GM12878 (cell line): ENCODE measurements around the gene MRPS27. TPM values are rescaled to one million over a fixed set of nuclear protein-coding genes. Genes with fewer than 3 reads are reported as not detected.

Source experiments
- ATAC-seq: fragments of 200-7000 bp; cut with Tn5 transposase; 3 replicates; pipeline ENCODE4 v1.9.1; 2020; ENCODE audit warnings: mild to moderate bottlenecking, moderate library complexity
- BruUV-seq: library from RNA; stranded (reverse); fragments of 400-500 nt; replicated peaks from 2 replicates; lab custom pipeline; 2021; lab: Mats Ljungman, UMichigan
- CTCF ChIA-PET: fragments of 300-600 bp; sonication (Branson Sonifier 250); formaldehyde crosslinking; extraction: SDS; loops from one replicate; lab custom pipeline; 2021; ENCODE audit warnings: inconsistent platforms; lab: Yijun Ruan, JAX
- POLR2A ChIA-PET: fragments of 350-600 bp; formaldehyde crosslinking; extraction: SDS; loops from one replicate; lab custom pipeline; 2021; ENCODE audit warnings: inconsistent platforms; lab: Charles Lee
- RAD21 ChIA-PET: fragments of 300-600 bp; sonication (Branson Sonifier 250); formaldehyde crosslinking; loops from one replicate; lab custom pipeline; 2023; ENCODE audit warnings: antibody characterized with exemption; ENCODE audit not compliant: unreplicated experiment; lab: Charles Lee
- SMC1A ChIA-PET: fragments of 300-600 bp; sonication (Branson Sonifier 250); formaldehyde crosslinking; loops from one replicate; lab custom pipeline; 2023; ENCODE audit not compliant: unreplicated experiment, uncharacterized antibody; lab: Charles Lee
- DNase-seq: peaks from one replicate; pipeline ENCODE4 v3.0.0-alpha.2; 2011; ENCODE audit warnings: low read depth, low spot score
- FAIRE-seq: peaks from 3 replicates; lab custom pipeline; 2011; peaks lifted over from hg19 to GRCh38; lab: Jason Lieb, UNC
- H2AFZ ChIP-seq: 2 replicates; pipeline ENCODE4 v1.6.0; 2011; ENCODE audit warnings: low read depth, low read length, control low read depth; ENCODE audit not compliant: control insufficient read depth
- H3K27ac ChIP-seq: 2 replicates; pipeline ENCODE4 v1.5.1; 2011; ENCODE audit warnings: control low read depth; ENCODE audit not compliant: control insufficient read depth, insufficient read depth
- H3K27me3 ChIP-seq, 2 experiments: replicated peaks in 1 of 2; 2 replicates each; pipeline versions ENCODE4 v1.6.0 to v1.6.1; 2011; ENCODE audit warnings: low read length in 1 of 2; ENCODE audit not compliant: control insufficient read depth in 2 of 2, insufficient read depth in 2 of 2
- H3K36me3 ChIP-seq, 2 experiments: 2 replicates each; pipeline ENCODE4 v1.5.1; 2011; ENCODE audit warnings: low read length in 1 of 2; ENCODE audit not compliant: control insufficient read depth in 2 of 2, insufficient read depth in 2 of 2
- H3K4me1 ChIP-seq: 2 replicates; pipeline ENCODE4 v1.6.1; 2011; ENCODE audit warnings: mild to moderate bottlenecking, low read length, moderate library complexity, mixed read lengths; ENCODE audit not compliant: control insufficient read depth, insufficient read depth
- H3K4me2 ChIP-seq: 2 replicates; pipeline ENCODE4 v1.6.0; 2011; ENCODE audit warnings: control low read depth; ENCODE audit not compliant: control insufficient read depth, insufficient read depth
- H3K4me3 ChIP-seq: fragments of 200-600 bp; sonication (generic); 2 replicates; pipeline ENCODE4 v1.5.1; 2016
- H3K79me2 ChIP-seq: 2 replicates; pipeline ENCODE4 v1.6.0; 2011; ENCODE audit warnings: low read length; ENCODE audit not compliant: control insufficient read depth, insufficient read depth
- H3K9ac ChIP-seq: 2 replicates; pipeline ENCODE4 v1.8.0; 2011; ENCODE audit warnings: low read length, control low read depth, mixed read lengths; ENCODE audit not compliant: control insufficient read depth, insufficient read depth
- H3K9me3 ChIP-seq: replicated peaks from 3 replicates; pipeline ENCODE4 v1.5.1; 2011; ENCODE audit warnings: mild to moderate bottlenecking, low read length; ENCODE audit not compliant: control insufficient read depth, insufficient read depth
- H4K20me1 ChIP-seq: 2 replicates; pipeline ENCODE4 v1.6.0; 2011; ENCODE audit not compliant: control insufficient read depth, insufficient read depth
- BHLHE40 ChIP-seq, 2 experiments: fragments of 450-650 bp in 1 of 2; IDR thresholded peaks; 2 replicates each; pipeline ENCODE4 v1.6.1; 2011 to 2017; ENCODE audit warnings: low read depth in 2 of 2, borderline replicate concordance in 1 of 2, improper control_type of control experiment in 1 of 2, low read length in 1 of 2, mild to moderate bottlenecking in 1 of 2
- CEBPZ ChIP-seq: fragments of 150-350 bp; IDR thresholded peaks from 2 replicates; pipeline ENCODE4 v1.6.1; 2016; ENCODE audit warnings: low read depth, low read length
- CUX1 ChIP-seq: IDR thresholded peaks from 2 replicates; pipeline ENCODE4 v1.6.1; 2012; ENCODE audit warnings: improper control_type of control experiment, low read depth, low read length; ENCODE audit not compliant: insufficient replicate concordance
- NR2F1 ChIP-seq: fragments of 450-650 bp; conservative IDR thresholded peaks from 2 replicates; pipeline ENCODE4 v1.6.1; 2017; ENCODE audit warnings: mild to moderate bottlenecking
- TBL1XR1 ChIP-seq: IDR thresholded peaks from 2 replicates; pipeline ENCODE4 v1.6.1; 2012; ENCODE audit warnings: low read depth, low read length, improper control_type of control experiment
- WRNIP1 ChIP-seq: IDR thresholded peaks from 2 replicates; pipeline ENCODE4 v1.6.1; 2011; ENCODE audit warnings: low read depth, low read length, improper control_type of control experiment, borderline replicate concordance
- WGBS: methylation state at CpG from one replicate; pipeline ENCODE4 v1.1.6; 2016; ENCODE audit warnings: low lambda C conversion rate; ENCODE audit not compliant: insufficient replicate concordance, insufficient coverage; ENCODE audit errors: missing lambda C conversion rate; 5-methylcytosine and 5-hydroxymethylcytosine counted together
- in situ Hi-C: fragments of 300-500 bp; cut with MboI; formaldehyde crosslinking; loops from 9 replicates; pipeline ENCODE4 v1.14.3; 2018; ENCODE audit warnings: mixed read lengths
- intact Hi-C: fragments of 100-400 bp; cut with micrococcal nuclease; formaldehyde crosslinking; loops from one replicate; pipeline ENCODE4 v1.14.2; 2022; ENCODE audit not compliant: unreplicated experiment
- polyA plus RNA-seq, 11 experiments: library from polyadenylated mRNA; depleted of rRNA in 4 of 11; unstranded in 6 of 11; stranded (reverse) in 5 of 11; fragments of >200 nt; fragmentation: Nextera tagmentation in 4 of 11; fragmentation: Illumina TruSeq in 1 of 11; extraction: Ambion mirVana in 4 of 11; extraction: Trizol in 1 of 11; gene quantifications; 1 replicate in 1 of 11; 2 replicates in 10 of 11; pipeline versions ENCODE4 v1.2.1 to v1.2.3, GENCODE V29; 2011 to 2016; ENCODE audit warnings: inconsistent platforms in 2 of 11, missing spikeins in 2 of 11, low read depth in 1 of 11
- total RNA-seq, 4 experiments: library from RNA; depleted of rRNA in 3 of 4; stranded (reverse); fragments of >200 nt in 3 of 4; fragmentation: Illumina TruSeq in 1 of 4; extraction: Trizol in 1 of 4; gene quantifications; 2 replicates each; pipeline versions ENCODE4 v1.2.1 to v1.2.3, GENCODE V29; 2013 to 2021

MRPS27 gene
- total and polyA plus RNA-seq, 10 of the 15 experiments (the other 5 are each of a cell fraction or from before 2014, with no cell fraction given), result 61.0 to 128 (median 93.0) TPM

GRCh38 chr5:72225741-72226140 is 94.3 kb downstream of the MRPS27 start:
- no TSS peak for BruUV-seq
- Histone ChIP-seq H4K20me1 (no peaks in the 10 kb centered on the region), H3K4me1 (no peaks in the 10 kb centered on the region), H3K36me3 (peaks cover 19 to 59% of the 10 kb centered on the region in 2 experiments), H2AFZ (no peak overlapping the region), H3K4me2 (no peak overlapping the region), H3K27ac (no peak overlapping the region), H3K9me3 (no peaks in the 10 kb centered on the region), H3K27me3 (no peaks in the 10 kb centered on the region), H3K4me3 (no peak overlapping the region), H3K79me2 (no peaks in the 10 kb centered on the region), H3K9ac (no peak overlapping the region)
- TF ChIP-seq WRNIP1, result no peak
- TF ChIP-seq TBL1XR1, result no peak
- no peak for TF ChIP-seq BHLHE40 (IDR thresholded peaks at IDR 0.05; ENCODE audit: borderline replicate concordance in 1 of 2, low read depth in 2 of 2, low read length in 1 of 2)
- TF ChIP-seq CUX1, result no peak
- TF ChIP-seq NR2F1, result no peak
- no peak for TF ChIP-seq CEBPZ
- ChIA-PET CTCF (interaction anchor here (0.6 to 1.0 kb wide), 2 partner anchors 8 to 11 kb away, joined by 3 read pairs; no protein-coding TSS in a partner anchor), SMC1A (interaction anchor here (1.5 kb wide), 1 partner anchor 18 kb away, joined by 3 read pairs; no protein-coding TSS in a partner anchor), RAD21 (no interaction called here), POLR2A (interaction anchor here (0.5 kb wide), 1 partner anchor 44 kb away, joined by 3 read pairs; no protein-coding TSS in a partner anchor)
- no peak for FAIRE-seq
- no peak for DNase-seq
- intact Hi-C loops, result no loop called here
- ATAC-seq, result no peak
- 100% methylated on average over 3 of the region's 3 CpGs for WGBS
- in situ Hi-C loops, result no loop called here
